Measurements from ENCODE around the gene KRTAP2-2. TPM values are rescaled to one million over a fixed set of nuclear protein-coding genes. Genes with fewer than 3 reads are reported as not detected.

Gene KRTAP2-2
- total and polyA plus RNA-seq, 2 of the 8 experiments (the other 6 are each of a cell fraction or from before 2014, with no cell fraction given): not detected

DNA sequence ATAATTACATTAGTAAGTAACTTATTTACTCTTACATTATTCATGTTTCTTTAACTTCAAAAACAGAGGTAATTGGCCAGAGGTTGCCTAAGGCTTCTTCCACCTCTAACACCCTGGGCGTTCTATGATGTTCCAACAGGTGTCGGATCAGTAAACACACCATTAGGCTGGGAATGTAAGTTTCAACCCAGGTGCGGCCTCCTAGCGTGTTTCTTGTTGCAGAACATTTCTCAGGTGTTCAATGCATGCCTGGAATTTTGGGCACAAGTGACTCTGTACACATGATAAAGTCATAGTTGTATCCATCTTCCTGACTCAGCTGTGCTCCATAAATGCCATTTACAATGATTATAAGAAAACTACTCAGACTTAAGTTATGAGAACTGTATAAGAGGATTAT, 1.0 kb downstream of the KRTAP2-2 start:
- FAIRE-seq: no peak
- no peak overlapping the region for H2BK15ac ChIP-seq (ENCODE audit: low read length)
- CTCF ChIA-PET (ENCODE audit: partially characterized antibody): no interaction called here

More for the DNA sequence above, 1.0 kb downstream of the KRTAP2-2 start:
- Histone ChIP-seq H2BK120ac (replicated peaks; ENCODE audit: low read depth, low read length) (no peak overlapping the region), H3K23ac (ENCODE audit: insufficient read length) (no peak overlapping the region), H3K14ac (ENCODE audit: insufficient read length) (no peak overlapping the region), H2BK5ac (ENCODE audit: low read depth, low read length) (no peak overlapping the region), H4K20me1 (replicated peaks in 1 of 2; ENCODE audit: control insufficient read depth in 1 of 2, insufficient read depth in 2 of 2, low read length in 2 of 2) (no peaks in the 10 kb centered on the region), H3K4me1 (replicated peaks in 1 of 4; ENCODE audit: control insufficient read depth in 3 of 4, insufficient read depth in 4 of 4, low read length in 3 of 4) (peaks cover 0 to 2% (median 0%) of the 10 kb centered on the region in 4 experiments; a peak in 1 of 7 replicates), H3K9me3 (ENCODE audit: insufficient read depth in 2 of 2, low read depth in 1 of 2, low read length in 1 of 2) (0 out of 4 replicates have a peak, but pooled peaks cover 0 to 4% of the 10 kb centered on the region in 2 experiments), H3K79me1 (ENCODE audit: low read depth, low read length) (no peaks in the 10 kb centered on the region), H3K23me2 (ENCODE audit: low read depth, low read length) (no peaks in the 10 kb centered on the region), H3K27me3 (replicated peaks in 1 of 4; ENCODE audit: control insufficient read depth in 3 of 4, extremely low read depth in 1 of 4, insufficient read depth in 3 of 4, low read length in 3 of 4) (no peaks in the 10 kb centered on the region), H3K56ac (replicated peaks; ENCODE audit: insufficient read length, low read depth, low read length) (no peak overlapping the region), H2BK20ac (ENCODE audit: low read length) (no peak overlapping the region), H2BK12ac (ENCODE audit: low read depth, low read length) (no peak overlapping the region), H3K4ac (replicated peaks; ENCODE audit: insufficient read length, low read depth, low read length) (no peak overlapping the region), H4K8ac (ENCODE audit: extremely low read depth, insufficient read depth, low read length) (no peak overlapping the region), H3K4me3 (ENCODE audit: extremely low read depth in 1 of 4, insufficient read depth in 2 of 4, low read depth in 3 of 4, low read length in 4 of 4) (no peak overlapping the region), H3K4me2 (ENCODE audit: insufficient read depth in 1 of 2, low read depth in 2 of 2, low read length in 2 of 2) (no peak overlapping the region), H3K9ac (replicated peaks in 1 of 4; ENCODE audit: extremely low read depth in 1 of 4, low read depth in 3 of 4, low read length in 3 of 4) (no peak overlapping the region), H3K79me2 (ENCODE audit: control insufficient read depth in 1 of 2, insufficient read depth in 2 of 2, low read length in 2 of 2) (no peaks in the 10 kb centered on the region), H2AK5ac (ENCODE audit: low read depth, low read length) (no peak overlapping the region), H2AFZ (ENCODE audit: low read length) (no peak overlapping the region), H4K91ac (replicated peaks; ENCODE audit: insufficient read length, low read length) (no peak overlapping the region), H3K36me3 (ENCODE audit: control insufficient read depth in 2 of 4, insufficient read depth in 4 of 4, low read length in 3 of 4) (no peaks in the 10 kb centered on the region), H3K18ac (ENCODE audit: extremely low read depth, low read length) (no peak overlapping the region), H3K27ac (ENCODE audit: low read depth, low read length) (no peak overlapping the region), H4K5ac (ENCODE audit: insufficient read length, low read depth, low read length) (no peak overlapping the region)
- DNase-seq (ENCODE audit: low read depth in 1 of 2, low spot score in 2 of 2): no peak
- POLR2A ChIA-PET (ENCODE audit: partially characterized antibody): no interaction called here
- 93% methylated on average over 4 of the region's 4 CpGs; no CpG with 5 or more reads in 1 of the 2 experiments for WGBS, 2 experiments (ENCODE audit: extremely low coverage in 1 of 2, insufficient coverage in 1 of 2, insufficient read length in 1 of 2, insufficient replicate concordance in 2 of 2, low coverage in 1 of 2, low lambda C conversion rate in 2 of 2, missing lambda C conversion rate in 1 of 2)
- no peak for TF ChIP-seq KDM1A (IDR thresholded peaks at IDR 0.05; ENCODE audit: borderline replicate concordance, low read length)
- TF ChIP-seq CHD2 (IDR thresholded peaks at IDR 0.05; ENCODE audit: low read length): no peak
- no peak for TF ChIP-seq NANOG (IDR thresholded peaks at IDR 0.05; ENCODE audit: insufficient read depth, low read depth, low read length, poor library complexity, severe bottlenecking)
- no peak for TF ChIP-seq ZNF274 (IDR thresholded peaks at IDR 0.05; ENCODE audit: borderline replicate concordance, extremely low read depth, low read length)
- no peak for TF ChIP-seq CBX8 (IDR thresholded peaks at IDR 0.05; ENCODE audit: borderline replicate concordance, low read depth, low read length)
- no peak for TF ChIP-seq ASH2L (IDR thresholded peaks at IDR 0.05; ENCODE audit: low read length)
- no peak for TF ChIP-seq HDAC6 (IDR thresholded peaks at IDR 0.05; ENCODE audit: low read depth, low read length)
- TF ChIP-seq TBP (IDR thresholded peaks at IDR 0.05; ENCODE audit: low read depth, low read length): no peak
- no peak for TF ChIP-seq NRF1 (IDR thresholded peaks at IDR 0.05; ENCODE audit: low read depth, low read length)
- no peak for TF ChIP-seq SUZ12 (IDR thresholded peaks at IDR 0.05; ENCODE audit: low read length)
- no peak for TF ChIP-seq BACH1 (IDR thresholded peaks at IDR 0.05; ENCODE audit: low read length)
- TF ChIP-seq RAD21 (IDR thresholded peaks at IDR 0.05 in 1 of 2, conservative IDR thresholded peaks at IDR 0.05 in 1 of 2; ENCODE audit: low read depth in 2 of 2, low read length in 2 of 2): no peak
- no peak for TF ChIP-seq RFX5 (IDR thresholded peaks at IDR 0.05; ENCODE audit: borderline replicate concordance, low read depth, low read length)
- TF ChIP-seq TAF1 (IDR thresholded peaks at IDR 0.05; ENCODE audit: low read depth, low read length): no peak

Measured in H1 (cell line).